IMR-90 (cell line): ENCODE results near the gene SLC37A1. TPM values are rescaled to one million over a fixed set of nuclear protein-coding genes. Genes with fewer than 3 reads are reported as not detected.

Experiments
- ATAC-seq: fragments of 200-7000 bp; cut with Tn5 transposase; 2 replicates; pipeline ENCODE4 v1.9.1; 2020; ENCODE audit warnings: low read depth, mild to moderate bottlenecking, moderate library complexity
- BruUV-seq: library from RNA; stranded (reverse); fragments of 400-500 nt; replicated peaks from 2 replicates; lab custom pipeline; 2021; lab: Mats Ljungman, UMichigan
- CTCF ChIA-PET: fragments of 300-600 bp; formaldehyde crosslinking; extraction: SDS; loops from one replicate; lab custom pipeline; 2021; ENCODE audit warnings: antibody characterized with exemption; lab: Yijun Ruan, JAX
- POLR2A ChIA-PET: fragments of 300-600 bp; sonication (Branson Sonifier 250); formaldehyde crosslinking; loops from one replicate; lab custom pipeline; 2022; ENCODE audit warnings: antibody characterized with exemption; ENCODE audit not compliant: unreplicated experiment; lab: Charles Lee
- DNase-seq: peaks from one replicate; pipeline ENCODE4 v3.0.0; 2013
- H2AFZ ChIP-seq: replicated peaks from 2 replicates; pipeline ENCODE3; 2013; ENCODE audit warnings: low read length, mild to moderate bottlenecking; ENCODE audit not compliant: poor library complexity
- H2AK5ac ChIP-seq: 2 replicates; pipeline ENCODE4 v1.6.1; 2013; ENCODE audit warnings: low read depth, low read length, inconsistent platforms
- H2AK9ac ChIP-seq: replicated peaks from 2 replicates; pipeline ENCODE3; 2013; ENCODE audit warnings: mild to moderate bottlenecking, low read depth, low read length, moderate library complexity; ENCODE audit not compliant: poor library complexity
- H2BK120ac ChIP-seq: 2 replicates; pipeline ENCODE4 v1.6.1; 2013; ENCODE audit warnings: low read depth, low read length, inconsistent platforms
- H2BK15ac ChIP-seq: 3 replicates; pipeline ENCODE4 v1.6.1; 2013; ENCODE audit warnings: low read depth, low read length, inconsistent platforms
- H2BK20ac ChIP-seq: 2 replicates; pipeline ENCODE4 v1.6.1; 2013; ENCODE audit warnings: low read depth, mild to moderate bottlenecking, inconsistent platforms, low read length, moderate library complexity
- H2BK5ac ChIP-seq: 2 replicates; pipeline ENCODE4 v1.6.1; 2013; ENCODE audit warnings: mild to moderate bottlenecking, low read depth, low read length, inconsistent platforms; ENCODE audit not compliant: poor library complexity, severe bottlenecking
- H3K14ac ChIP-seq: replicated peaks from 2 replicates; pipeline ENCODE4 v1.6.1; 2013; ENCODE audit warnings: low read depth, low read length, inconsistent platforms
- H3K18ac ChIP-seq: 2 replicates; pipeline ENCODE4 v1.6.1; 2013; ENCODE audit warnings: low read depth, low read length, control low read depth
- H3K23ac ChIP-seq: 2 replicates; pipeline ENCODE4 v1.6.1; 2013; ENCODE audit warnings: low read depth, low read length, inconsistent platforms
- H3K27ac ChIP-seq: 2 replicates; pipeline ENCODE4 v1.5.1; 2013; ENCODE audit warnings: mild to moderate bottlenecking, control low read depth, low read length; ENCODE audit not compliant: insufficient read depth
- H3K27me3 ChIP-seq: 2 replicates; pipeline ENCODE4 v1.6.1; 2013; ENCODE audit warnings: low read length; ENCODE audit not compliant: control insufficient read depth, insufficient read depth
- H3K36me3 ChIP-seq: 2 replicates; pipeline ENCODE4 v1.6.1; 2013; ENCODE audit warnings: low read length, mixed read lengths; ENCODE audit not compliant: control insufficient read depth, insufficient read depth
- H3K4ac ChIP-seq: 2 replicates; pipeline ENCODE4 v1.6.1; 2013; ENCODE audit warnings: low read depth, low read length, inconsistent platforms
- H3K4me1 ChIP-seq: 2 replicates; pipeline ENCODE4 v1.6.1; 2013; ENCODE audit warnings: low read length, mixed read lengths; ENCODE audit not compliant: control insufficient read depth, insufficient read depth
- H3K4me2 ChIP-seq: 2 replicates; pipeline ENCODE4 v1.6.1; 2013; ENCODE audit warnings: low read depth, mild to moderate bottlenecking, control low read depth, low read length, moderate library complexity
- H3K4me3 ChIP-seq: 2 replicates; pipeline ENCODE4 v1.5.1; 2013; ENCODE audit warnings: low read depth, mild to moderate bottlenecking, control low read depth, low read length, moderate library complexity; ENCODE audit not compliant: insufficient read depth
- H3K56ac ChIP-seq: 2 replicates; pipeline ENCODE4 v1.6.1; 2013; ENCODE audit warnings: low read length, inconsistent platforms; ENCODE audit not compliant: insufficient read depth; ENCODE audit errors: extremely low read depth
- H3K79me1 ChIP-seq, 2 experiments: 2 replicates each; pipeline ENCODE4 v1.6.1; 2013; ENCODE audit warnings: low read length in 2 of 2, inconsistent platforms in 1 of 2, low read depth in 1 of 2
- H3K9ac ChIP-seq: 2 replicates; pipeline ENCODE4 v1.6.1; 2013; ENCODE audit warnings: low read depth, low read length, control low read depth
- H3K9me1 ChIP-seq: 2 replicates; pipeline ENCODE4 v1.6.1; 2013; ENCODE audit warnings: low read length, inconsistent platforms; ENCODE audit not compliant: insufficient read depth
- H3K9me3 ChIP-seq: 2 replicates; pipeline ENCODE4 v1.6.1; 2013; ENCODE audit warnings: low read length; ENCODE audit not compliant: control insufficient read depth, insufficient read depth
- H4K20me1 ChIP-seq: 2 replicates; pipeline ENCODE4 v1.6.1; 2013; ENCODE audit warnings: low read length, inconsistent platforms; ENCODE audit not compliant: insufficient read depth
- H4K5ac ChIP-seq: 2 replicates; pipeline ENCODE4 v1.6.1; 2013; ENCODE audit warnings: mild to moderate bottlenecking, low read depth, low read length, control low read depth
- H4K8ac ChIP-seq, 2 experiments: 2 replicates each; pipeline ENCODE4 v1.6.1; 2013; ENCODE audit warnings: low read depth in 2 of 2, low read length in 2 of 2, control low read depth in 1 of 2, inconsistent platforms in 1 of 2
- H4K91ac ChIP-seq: 2 replicates; pipeline ENCODE4 v1.6.1; 2013; ENCODE audit warnings: low read depth, low read length, inconsistent platforms; ENCODE audit not compliant: insufficient read depth
- BHLHE40 ChIP-seq: fragments of 150-350 bp; IDR thresholded peaks from 2 replicates; pipeline ENCODE4 v1.6.1; 2016; ENCODE audit warnings: mild to moderate bottlenecking, low read depth, low read length
- CEBPB ChIP-seq: IDR thresholded peaks from 2 replicates; pipeline ENCODE4 v1.6.1; 2012; ENCODE audit warnings: low read depth, low read length, improper control_type of control experiment
- CHD1 ChIP-seq: IDR thresholded peaks from 2 replicates; pipeline ENCODE4 v1.6.1; 2012; ENCODE audit warnings: low read depth, low read length, improper control_type of control experiment
- CTCF ChIP-seq: conservative IDR thresholded peaks from 2 replicates; pipeline ENCODE4 v1.5.1; 2012; ENCODE audit warnings: mild to moderate bottlenecking, low read depth, low read length, improper control_type of control experiment
- FOS ChIP-seq: fragments of 150-350 bp; IDR thresholded peaks from 2 replicates; pipeline ENCODE4 v1.6.1; 2016; ENCODE audit warnings: low read depth, low read length
- MAFK ChIP-seq: IDR thresholded peaks from 2 replicates; pipeline ENCODE4 v1.6.1; 2012; ENCODE audit warnings: low read depth, low read length, improper control_type of control experiment
- MXI1 ChIP-seq: IDR thresholded peaks from 2 replicates; pipeline ENCODE4 v1.6.1; 2012; ENCODE audit warnings: low read depth, mild to moderate bottlenecking, low read length, moderate library complexity, borderline replicate concordance
- NFE2L2 ChIP-seq: fragments of 150-350 bp; IDR thresholded peaks from 2 replicates; pipeline ENCODE4 v1.6.1; 2016; ENCODE audit warnings: low read depth, mild to moderate bottlenecking, low read length
- RCOR1 ChIP-seq: IDR thresholded peaks from 2 replicates; pipeline ENCODE4 v1.6.1; 2012; ENCODE audit warnings: mild to moderate bottlenecking, low read length, improper control_type of control experiment; ENCODE audit not compliant: insufficient replicate concordance
- WGBS, 2 experiments: methylation state at CpG; one replicate each; pipeline versions ENCODE4 v1.1.5 to v1.1.7; 2013; ENCODE audit warnings: missing lambda C conversion rate in 2 of 2; ENCODE audit not compliant: insufficient read length in 1 of 2; ENCODE audit errors: extremely low coverage in 2 of 2; 5-methylcytosine and 5-hydroxymethylcytosine counted together
- dilution Hi-C: fragments of 300-500 bp; cut with HindIII; formaldehyde crosslinking; loops from one replicate; pipeline ENCODE4 v1.14.3; 2018; ENCODE audit warnings: low sequenced_read_pairs; ENCODE audit not compliant: unreplicated experiment
- in situ Hi-C: fragments of 300-500 bp; cut with MboI; formaldehyde crosslinking; loops from 3 replicates; pipeline ENCODE4 v1.14.3; 2019; ENCODE audit warnings: low sequenced_read_pairs, inconsistent platforms, mixed read lengths
- intact Hi-C: fragments of 100-400 bp; cut with micrococcal nuclease; formaldehyde crosslinking; loops from 2 replicates; pipeline ENCODE4 v1.10.0; 2022
- polyA plus RNA-seq, 3 experiments: library from polyadenylated mRNA; depleted of rRNA; stranded (reverse); fragments of >200 nt; gene quantifications; 2 replicates each; pipeline ENCODE4 v1.2.3, GENCODE V29; 2012; ENCODE audit warnings: low replicate concordance in 1 of 3
- total RNA-seq: library from RNA; depleted of rRNA; stranded (reverse); fragments of >200 nt; gene quantifications from 2 replicates; pipeline ENCODE4 v1.2.3, GENCODE V29; 2012
- TF ChIP-seq, protein P1 (sequence below): fragments of 150-350 bp; IDR thresholded peaks from 2 replicates; pipeline ENCODE4 v1.6.1; 2016; ENCODE audit warnings: low read depth, mild to moderate bottlenecking, low read length, moderate library complexity, borderline replicate concordance

The SLC37A1 gene
- total and polyA plus RNA-seq, 2 of the 4 experiments (the other 2 are of a cell fraction) = 0.36 to 0.48 TPM

DNA sequence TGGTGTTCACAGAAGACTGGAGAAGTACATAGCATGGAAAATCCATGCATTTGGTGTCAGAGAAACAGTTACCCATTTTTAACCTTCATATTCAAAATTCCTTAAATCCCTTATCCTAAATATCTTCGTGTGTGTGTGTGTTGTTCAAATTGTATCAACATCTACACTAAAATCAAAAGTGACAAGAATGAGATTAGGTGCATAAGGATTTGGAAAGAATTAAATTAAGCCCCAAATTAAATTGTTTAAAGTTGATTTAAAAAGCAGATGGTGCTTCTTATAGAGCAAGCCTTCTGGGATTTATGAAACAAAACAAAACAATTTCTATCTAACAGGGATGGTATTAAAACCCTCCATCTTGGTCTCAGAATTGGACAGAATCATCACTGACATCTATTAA, 22.3 kb upstream of the SLC37A1 start:
- no peak for TF ChIP-seq CTCF
- no peak for TF ChIP-seq RCOR1
- TF ChIP-seq FOS = no peak
- TF ChIP-seq BHLHE40 = no peak
- TF ChIP-seq CEBPB = no peak
- no peak for TF ChIP-seq MAFK
- TF ChIP-seq NFE2L2 = no peak
- TF ChIP-seq, protein P1, sequence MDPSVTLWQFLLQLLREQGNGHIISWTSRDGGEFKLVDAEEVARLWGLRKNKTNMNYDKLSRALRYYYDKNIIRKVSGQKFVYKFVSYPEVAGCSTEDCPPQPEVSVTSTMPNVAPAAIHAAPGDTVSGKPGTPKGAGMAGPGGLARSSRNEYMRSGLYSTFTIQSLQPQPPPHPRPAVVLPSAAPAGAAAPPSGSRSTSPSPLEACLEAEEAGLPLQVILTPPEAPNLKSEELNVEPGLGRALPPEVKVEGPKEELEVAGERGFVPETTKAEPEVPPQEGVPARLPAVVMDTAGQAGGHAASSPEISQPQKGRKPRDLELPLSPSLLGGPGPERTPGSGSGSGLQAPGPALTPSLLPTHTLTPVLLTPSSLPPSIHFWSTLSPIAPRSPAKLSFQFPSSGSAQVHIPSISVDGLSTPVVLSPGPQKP = no peak
- no peak for TF ChIP-seq MXI1
- no peak for TF ChIP-seq CHD1
- ATAC-seq = no peak
- Histone ChIP-seq H3K79me1 (no peaks in the 10 kb centered on the region), H3K4ac (no peak overlapping the region), H2AK5ac (no peak overlapping the region), H3K27ac (no peak overlapping the region), H2BK5ac (no peak overlapping the region), H2AK9ac (no peak overlapping the region), H3K9me3 (no peaks in the 10 kb centered on the region; the same call in 1 of the 2 replicates), H3K4me1 (no peaks in the 10 kb centered on the region), H4K91ac (no peak overlapping the region), H3K36me3 (no peaks in the 10 kb centered on the region), H2BK20ac (no peak overlapping the region), H3K18ac (no peak overlapping the region), H3K4me3 (no peak overlapping the region), H3K9ac (no peak overlapping the region), H3K9me1 (no peaks in the 10 kb centered on the region), H3K23ac (no peak overlapping the region), H2BK120ac (no peak overlapping the region), H2BK15ac (no peak overlapping the region), H2AFZ (no peak overlapping the region), H4K5ac (no peak overlapping the region), H3K27me3 (peaks cover 15% of the 10 kb centered on the region; the same call in 1 of the 2 replicates), H3K4me2 (no peak overlapping the region), H4K8ac (no peak overlapping the region), H4K20me1 (no peaks in the 10 kb centered on the region), H3K14ac (no peak overlapping the region), H3K56ac (no peak overlapping the region)
- DNase-seq = no peak
- no TSS peak for BruUV-seq
- ChIA-PET POLR2A (no interaction called here), CTCF (interaction anchor here (0.6 kb wide), 1 partner anchor 260 kb away, joined by 3 read pairs; no protein-coding TSS in a partner anchor)
- in situ Hi-C loops (no loop called here), intact Hi-C loops (no loop called here), dilution Hi-C loops (no loop called here)
- WGBS, 2 experiments = no CpG with 5 or more reads among the region's 1 CpG
